GM19468 (cell line): ENCODE data around the gene VASH1.

Experiments used
- ATAC-seq: cut with Tn5 transposase; IDR thresholded peaks from one replicate; pipeline ENCODE4 v1.9.1; 2021; ENCODE audit warnings: mild to moderate bottlenecking, moderate library complexity, moderate number of reproducible peaks; ENCODE audit not compliant: unreplicated experiment; ENCODE audit errors: extremely low read depth

VASH1 gene

GRCh38 chr14:76770521-76771436 lies 9.5 kb downstream of the VASH1 start:
- ATAC-seq = no peak

- no peak for ATAC-seq
Observed at GRCh38 chr14:76771437-76771980, 10.2 kb downstream of the VASH1 start.

GRCh38 chr14:76772300-76773187 lies 11.3 kb downstream of the VASH1 start:
- no peak for ATAC-seq

- no peak for ATAC-seq
Observed at GRCh38 chr14:76773188-76773885, 12.1 kb downstream of the VASH1 start.

GRCh38 chr14:76773956-76774820 lies 12.9 kb downstream of the VASH1 start:
- no peak for ATAC-seq

GRCh38 chr14:76774821-76775694 lies 13.8 kb downstream of the VASH1 start:
- no peak for ATAC-seq

GRCh38 chr14:76775695-76776427 lies 14.6 kb downstream of the VASH1 start:
- no peak for ATAC-seq

GRCh38 chr14:76776428-76777251 lies 15.4 kb downstream of the VASH1 start:
- ATAC-seq = no peak

GRCh38 chr14:76777721-76778120 lies 16.5 kb downstream of the VASH1 start:
- ATAC-seq = no peak

- no peak for ATAC-seq
Observed at GRCh38 chr14:76778546-76779215, 17.4 kb downstream of the VASH1 start.

- ATAC-seq = no peak
Observed at GRCh38 chr14:76779221-76780057, 18.2 kb downstream of the VASH1 start.

- ATAC-seq = no peak
Observed at GRCh38 chr14:76780058-76780345, 18.7 kb downstream of the VASH1 start.

- ATAC-seq = no peak
Observed at GRCh38 chr14:76780360-76780759, 19.1 kb downstream of the VASH1 start.

GRCh38 chr14:76780875-76781647 lies 19.8 kb downstream of the VASH1 start:
- ATAC-seq = no peak

GRCh38 chr14:76781648-76782051 lies 20.4 kb downstream of the VASH1 start:
- no peak for ATAC-seq
